Activated naive CD8-positive, alpha-beta T cell (primary cell): ENCODE data around the gene PRPF6.

Experiments
- H3K27ac Mint-ChIP-seq: one replicate; pipeline ENCODE4 v1.8.0; 2021; ENCODE audit warnings: mixed read lengths
- H3K27me3 Mint-ChIP-seq: one replicate; pipeline ENCODE4 v1.8.0; 2021; ENCODE audit warnings: mixed read lengths
- H3K36me3 Mint-ChIP-seq: one replicate; pipeline ENCODE4 v1.8.0; 2021; ENCODE audit warnings: mixed read lengths
- H3K4me1 Mint-ChIP-seq: one replicate; pipeline ENCODE4 v1.8.0; 2021; ENCODE audit warnings: low read depth, mixed read lengths
- H3K4me3 Mint-ChIP-seq: one replicate; pipeline ENCODE4 v1.8.0; 2021; ENCODE audit warnings: mild to moderate bottlenecking, mixed read lengths
- H3K9me3 Mint-ChIP-seq: one replicate; pipeline ENCODE4 v1.8.0; 2021; ENCODE audit warnings: low read depth, mixed read lengths

Gene PRPF6

GRCh38 chr20:64069614-64070243 is 88.8 kb downstream of the PRPF6 start:
- Mint-ChIP-seq H3K4me1 (peaks cover 24% of the 10 kb centered on the region), H3K36me3 (no peaks in the 10 kb centered on the region), H3K27ac (no peak overlapping the region), H3K9me3 (no peaks in the 10 kb centered on the region), H3K4me3 (no peak overlapping the region), H3K27me3 (no peaks in the 10 kb centered on the region)

GRCh38 chr20:64070244-64070993 is 89.5 kb downstream of the PRPF6 start:
- Mint-ChIP-seq H3K9me3 (no peaks in the 10 kb centered on the region), H3K4me3 (no peak overlapping the region), H3K36me3 (no peaks in the 10 kb centered on the region), H3K27ac (no peak overlapping the region), H3K27me3 (no peaks in the 10 kb centered on the region), H3K4me1 (peaks cover 20% of the 10 kb centered on the region)

GRCh38 chr20:64071341-64072332 is 90.7 kb downstream of the PRPF6 start:
- no peak overlapping the region for H3K4me3 Mint-ChIP-seq
- H3K27me3 Mint-ChIP-seq = no peaks in the 10 kb centered on the region
- no peaks in the 10 kb centered on the region for H3K36me3 Mint-ChIP-seq
- no peaks in the 10 kb centered on the region for H3K9me3 Mint-ChIP-seq
- H3K27ac Mint-ChIP-seq = peak overlapping the region; percentile 28
- H3K4me1 Mint-ChIP-seq = peaks cover 8% of the 10 kb centered on the region

GRCh38 chr20:64072498-64073063 is 91.6 kb downstream of the PRPF6 start:
- H3K27ac Mint-ChIP-seq = peak overlapping the region; percentile 28
- H3K27me3 Mint-ChIP-seq = no peaks in the 10 kb centered on the region
- peaks cover 7% of the 10 kb centered on the region for H3K4me1 Mint-ChIP-seq
- no peaks in the 10 kb centered on the region for H3K9me3 Mint-ChIP-seq
- no peaks in the 10 kb centered on the region for H3K36me3 Mint-ChIP-seq
- no peak overlapping the region for H3K4me3 Mint-ChIP-seq

- no peak overlapping the region for H3K27ac Mint-ChIP-seq
- no peak overlapping the region for H3K4me3 Mint-ChIP-seq
- H3K36me3 Mint-ChIP-seq = no peaks in the 10 kb centered on the region
- H3K9me3 Mint-ChIP-seq = no peaks in the 10 kb centered on the region
- peaks cover 10% of the 10 kb centered on the region for H3K4me1 Mint-ChIP-seq
- no peaks in the 10 kb centered on the region for H3K27me3 Mint-ChIP-seq
These were observed 92.7 kb downstream of the PRPF6 start for GRCh38 chr20:64073476-64074183.

GRCh38 chr20:64074184-64074789 is 93.4 kb downstream of the PRPF6 start:
- H3K4me3 Mint-ChIP-seq = no peak overlapping the region
- no peaks in the 10 kb centered on the region for H3K36me3 Mint-ChIP-seq
- no peaks in the 10 kb centered on the region for H3K27me3 Mint-ChIP-seq
- H3K9me3 Mint-ChIP-seq = no peaks in the 10 kb centered on the region
- no peak overlapping the region for H3K27ac Mint-ChIP-seq
- H3K4me1 Mint-ChIP-seq = peaks cover 12% of the 10 kb centered on the region

- Mint-ChIP-seq H3K4me3 (no peak overlapping the region), H3K27me3 (no peaks in the 10 kb centered on the region), H3K9me3 (no peaks in the 10 kb centered on the region), H3K27ac (no peak overlapping the region), H3K4me1 (peaks cover 12% of the 10 kb centered on the region), H3K36me3 (no peaks in the 10 kb centered on the region)
These were observed 94.0 kb downstream of the PRPF6 start for GRCh38 chr20:64074963-64075362.

- Mint-ChIP-seq H3K27me3 (no peaks in the 10 kb centered on the region), H3K36me3 (no peaks in the 10 kb centered on the region), H3K4me3 (no peak overlapping the region), H3K27ac (peak overlapping the region; percentile 22), H3K4me1 (peaks cover 13% of the 10 kb centered on the region), H3K9me3 (no peaks in the 10 kb centered on the region)
These were observed 94.6 kb downstream of the PRPF6 start for GRCh38 chr20:64075556-64075955.

- Mint-ChIP-seq H3K4me1 (peaks cover 16% of the 10 kb centered on the region), H3K9me3 (no peaks in the 10 kb centered on the region), H3K27ac (peak overlapping the region; percentile 79), H3K36me3 (no peaks in the 10 kb centered on the region), H3K27me3 (no peaks in the 10 kb centered on the region), H3K4me3 (no peak overlapping the region)
These were observed 95.4 kb downstream of the PRPF6 start for GRCh38 chr20:64076061-64076997.

GRCh38 chr20:64077094-64077493 is 96.2 kb downstream of the PRPF6 start:
- Mint-ChIP-seq H3K36me3 (no peaks in the 10 kb centered on the region), H3K9me3 (no peaks in the 10 kb centered on the region), H3K27me3 (no peaks in the 10 kb centered on the region), H3K4me1 (peaks cover 22% of the 10 kb centered on the region), H3K4me3 (peak overlapping the region; percentile 90), H3K27ac (peak overlapping the region; percentile 70)

GRCh38 chr20:64077541-64077875 is 96.6 kb downstream of the PRPF6 start:
- Mint-ChIP-seq H3K4me1 (peaks cover 26% of the 10 kb centered on the region), H3K36me3 (no peaks in the 10 kb centered on the region)

GRCh38 chr20:64077876-64078551 is 97.1 kb downstream of the PRPF6 start:
- H3K36me3 Mint-ChIP-seq = no peaks in the 10 kb centered on the region
- H3K27me3 Mint-ChIP-seq = no peaks in the 10 kb centered on the region
- no peaks in the 10 kb centered on the region for H3K9me3 Mint-ChIP-seq
- peak overlapping the region; percentile 90 for H3K4me3 Mint-ChIP-seq
- H3K4me1 Mint-ChIP-seq = peaks cover 29% of the 10 kb centered on the region
- peak overlapping the region; percentile 72 for H3K27ac Mint-ChIP-seq

More at GRCh38 chr20:64077541-64077875, 96.6 kb downstream of the PRPF6 start:
- H3K4me3 Mint-ChIP-seq = peak overlapping the region; percentile 90
- no peak overlapping the region for H3K27ac Mint-ChIP-seq
- H3K9me3 Mint-ChIP-seq = no peaks in the 10 kb centered on the region
- no peaks in the 10 kb centered on the region for H3K27me3 Mint-ChIP-seq

- Mint-ChIP-seq H3K4me3 (peak overlapping the region; percentile 90), H3K27ac (peak overlapping the region; percentile 46), H3K36me3 (no peaks in the 10 kb centered on the region), H3K4me1 (peaks cover 32% of the 10 kb centered on the region), H3K27me3 (no peaks in the 10 kb centered on the region), H3K9me3 (no peaks in the 10 kb centered on the region)
These were observed 98.0 kb downstream of the PRPF6 start for GRCh38 chr20:64078934-64079272.
